HepG2 (cell line): ENCODE data around the gene SPSB2. TPM values are rescaled to one million over a fixed set of nuclear protein-coding genes. Genes with fewer than 3 reads are reported as not detected.

Source experiments
- ATAC-seq: fragments of 200-7000 bp; cut with Tn5 transposase; 3 replicates; pipeline ENCODE4 v1.9.1; 2020; ENCODE audit warnings: mild to moderate bottlenecking, moderate library complexity
- BruUV-seq: library from RNA; stranded (reverse); fragments of 400-500 nt; replicated peaks from 2 replicates; lab custom pipeline; 2021; lab: Mats Ljungman, UMichigan
- CTCF ChIA-PET: fragments of 300-600 bp; formaldehyde crosslinking; extraction: SDS; loops from one replicate; lab custom pipeline; 2021; ENCODE audit warnings: low total read pairs, inconsistent platforms, low intra/inter-chr PET ratio; lab: Yijun Ruan, JAX
- POLR2A ChIA-PET: fragments of 350-600 bp; sonication (Branson Sonifier 250); formaldehyde crosslinking; loops from one replicate; lab custom pipeline; 2020; ENCODE audit warnings: antibody characterized with exemption, inconsistent platforms; lab: Yijun Ruan, JAX
- DNase-seq: peaks from one replicate; pipeline ENCODE4 v3.0.0-alpha.2; 2015; ENCODE audit warnings: low spot score
- FAIRE-seq: peaks from 3 replicates; lab custom pipeline; 2011; peaks lifted over from hg19 to GRCh38; lab: Jason Lieb, UNC
- H2AFZ ChIP-seq: one replicate; pipeline ENCODE4 v1.6.1; 2011; ENCODE audit warnings: low read length, inconsistent platforms
- H3K27ac ChIP-seq: fragments of 300-600 bp; 3 replicates; pipeline ENCODE4 v1.8.0; 2011; ENCODE audit warnings: mixed run types, mild to moderate bottlenecking, mixed read lengths, low read length, inconsistent platforms; ENCODE audit not compliant: insufficient read depth; ENCODE audit errors: extremely low read length
- H3K27me3 ChIP-seq, 2 experiments: fragments of 200-600 bp in 1 of 2; 2 replicates in 1 of 2; 3 replicates in 1 of 2; pipeline versions ENCODE4 v1.6.0 to v1.8.0; 2011; ENCODE audit warnings: low read length in 2 of 2, mild to moderate bottlenecking in 2 of 2, moderate library complexity in 2 of 2, inconsistent platforms in 1 of 2; ENCODE audit not compliant: insufficient read depth in 2 of 2, control insufficient read depth in 1 of 2
- H3K36me3 ChIP-seq, 2 experiments: fragments of 200-600 bp in 1 of 2; replicated peaks in 1 of 2; 2 replicates in 1 of 2; 3 replicates in 1 of 2; pipeline versions ENCODE4 v1.5.1 to v1.8.0; 2011; ENCODE audit warnings: low read length in 2 of 2, inconsistent platforms in 1 of 2; ENCODE audit not compliant: insufficient read depth in 2 of 2, control insufficient read depth in 1 of 2
- H3K4me1 ChIP-seq: 2 replicates; pipeline ENCODE4 v1.5.1; 2012; ENCODE audit warnings: low read length, inconsistent platforms; ENCODE audit not compliant: insufficient read depth
- H3K4me2 ChIP-seq: 2 replicates; pipeline ENCODE4 v1.6.0; 2011; ENCODE audit warnings: low read depth, low read length, inconsistent platforms
- H3K4me3 ChIP-seq, 3 experiments: fragments of 200-600 bp in 1 of 3; sonication (generic), shearing (Covaris generic) in 1 of 3; replicated peaks in 1 of 3; 2 replicates each; pipeline ENCODE4 v1.5.1; 2011 to 2016; ENCODE audit warnings: low read length in 3 of 3, inconsistent platforms in 2 of 3, low read depth in 2 of 3, mild to moderate bottlenecking in 2 of 3, control low read depth in 1 of 3, mixed read lengths in 1 of 3; ENCODE audit not compliant: insufficient read depth in 1 of 3
- H3K79me2 ChIP-seq: one replicate; pipeline ENCODE4 v1.6.1; 2011; ENCODE audit warnings: low read length, inconsistent platforms; ENCODE audit not compliant: insufficient read depth
- H3K9ac ChIP-seq: 2 replicates; pipeline ENCODE4 v1.6.0; 2011; ENCODE audit warnings: mild to moderate bottlenecking, low read depth, low read length, inconsistent platforms; ENCODE audit not compliant: insufficient read depth
- H3K9me3 ChIP-seq: 2 replicates; pipeline ENCODE4 v1.5.1; 2012; ENCODE audit warnings: mild to moderate bottlenecking, low read length
- H4K20me1 ChIP-seq: 2 replicates; pipeline ENCODE4 v1.6.0; 2011; ENCODE audit warnings: inconsistent platforms, mild to moderate bottlenecking, low read length, moderate library complexity; ENCODE audit not compliant: insufficient read depth
- ARNT ChIP-seq: fragments of 450-650 bp; IDR thresholded peaks from 2 replicates; pipeline ENCODE4 v1.6.1; 2017
- HNRNPL ChIP-seq: fragments of 200-400 bp; formaldehyde crosslinking; IDR thresholded peaks from 2 replicates; pipeline ENCODE4 v1.6.1; 2017; ENCODE audit warnings: mild to moderate bottlenecking, low read depth, low read length
- IRF2 ChIP-seq: IDR thresholded peaks from 2 replicates; pipeline ENCODE4 v1.6.1; 2018; ENCODE audit warnings: missing genetic modification reagents, missing compliant biosample characterization
- KDM4B ChIP-seq: sonication (generic); formaldehyde crosslinking; IDR thresholded peaks from 2 replicates; pipeline ENCODE4 v1.4.0; 2020; ENCODE audit warnings: missing genetic modification reagents
- MBD4 ChIP-seq: IDR thresholded peaks from 2 replicates; pipeline ENCODE4 v1.6.1; 2012; ENCODE audit warnings: low read length, inconsistent platforms, borderline replicate concordance
- MTA1 ChIP-seq: sonication (generic); formaldehyde crosslinking; IDR thresholded peaks from 2 replicates; pipeline ENCODE4 v1.4.0; 2020; ENCODE audit warnings: missing genetic modification reagents, mild to moderate bottlenecking, borderline replicate concordance
- NR2F6 ChIP-seq, 2 experiments: IDR thresholded peaks; 2 replicates each; pipeline ENCODE4 v1.6.1; 2016; ENCODE audit warnings: antibody characterized with exemption in 1 of 2, mild to moderate bottlenecking in 1 of 2
- PHB2 ChIP-seq: fragments of 450-650 bp; IDR thresholded peaks from 2 replicates; pipeline ENCODE4 v1.6.1; 2018; ENCODE audit not compliant: partially characterized antibody
- TOPORS ChIP-seq: sonication (generic); formaldehyde crosslinking; IDR thresholded peaks from 2 replicates; pipeline ENCODE4 v1.8.0; 2023; ENCODE audit warnings: mild to moderate bottlenecking, missing genetic modification reagents
- ZKSCAN8 ChIP-seq: IDR thresholded peaks from 2 replicates; pipeline ENCODE4 v1.6.1; 2016; ENCODE audit warnings: borderline replicate concordance, missing genetic modification reagents, missing compliant biosample characterization
- ZNF547 ChIP-seq: sonication (generic); formaldehyde crosslinking; IDR thresholded peaks from 2 replicates; pipeline ENCODE4 v1.5.1; 2020; ENCODE audit warnings: mild to moderate bottlenecking, missing genetic modification reagents
- ZNF572 ChIP-seq: sonication (generic); formaldehyde crosslinking; IDR thresholded peaks from 2 replicates; pipeline ENCODE4 v1.5.1; 2020; ENCODE audit warnings: mild to moderate bottlenecking, missing genetic modification reagents
- ZNF616 ChIP-seq: sonication (generic); formaldehyde crosslinking; IDR thresholded peaks from 2 replicates; pipeline ENCODE4 v1.5.0; 2020; ENCODE audit warnings: low read depth, mild to moderate bottlenecking, missing genetic modification reagents
- WGBS: methylation state at CpG from one replicate; pipeline ENCODE4 v1.1.6; 2017; ENCODE audit warnings: low lambda C conversion rate; 5-methylcytosine and 5-hydroxymethylcytosine counted together
- in situ Hi-C: cut with HindIII; loops from 2 replicates; pipeline ENCODE4 v1.10.0; 2017; ENCODE audit warnings: low pct_unique_long_range_greater_than_20kb; ENCODE audit not compliant: extremely low pct_ligation_motif_present
- intact Hi-C: fragments of 100-400 bp; cut with micrococcal nuclease; formaldehyde crosslinking; loops from one replicate; pipeline ENCODE4 v1.10.0; 2022; ENCODE audit not compliant: unreplicated experiment
- polyA plus RNA-seq, 8 experiments: library from polyadenylated mRNA; depleted of rRNA in 3 of 8; stranded (reverse) in 7 of 8; unstranded in 1 of 8; fragments of >200 nt; fragmentation: Illumina TruSeq in 4 of 8; extraction: Trizol in 4 of 8; gene quantifications; 2 replicates each; pipeline versions ENCODE4 v1.2.1 to v1.2.3, GENCODE V29; 2011 to 2016; ENCODE audit warnings: low read depth in 4 of 8, missing spikeins in 1 of 8, mixed read lengths in 1 of 8; ENCODE audit not compliant: insufficient read depth in 1 of 8
- total RNA-seq, 5 experiments: library from RNA; depleted of rRNA; stranded (reverse); fragments of >200 nt; fragmentation: Illumina TruSeq; extraction: Trizol; gene quantifications; 2 replicates each; pipeline ENCODE4 v1.2.3, GENCODE V29; 2016; ENCODE audit warnings: low read depth in 1 of 5
- TF ChIP-seq, protein P1 (sequence below): sonication (generic); formaldehyde crosslinking; IDR thresholded peaks from 2 replicates; pipeline ENCODE4 v1.5.1; 2020; ENCODE audit warnings: missing genetic modification reagents, mild to moderate bottlenecking, borderline replicate concordance
- TF ChIP-seq, protein P2 (sequence below): sonication (generic); formaldehyde crosslinking; IDR thresholded peaks from 2 replicates; pipeline ENCODE4 v1.5.1; 2020; ENCODE audit warnings: mild to moderate bottlenecking, missing genetic modification reagents
- TF ChIP-seq, protein P3 (sequence below): sonication (generic); formaldehyde crosslinking; IDR thresholded peaks from 2 replicates; pipeline ENCODE4 v1.8.1; 2023; ENCODE audit warnings: mild to moderate bottlenecking, moderate library complexity, missing genetic modification reagents
- TF ChIP-seq, protein P4 (sequence below): IDR thresholded peaks from 2 replicates; pipeline ENCODE4 v1.6.1; 2016

SPSB2 gene
- total and polyA plus RNA-seq, 2 of the 13 experiments (the other 11 are each of a cell fraction or from before 2014, with no cell fraction given), result 2.0 to 6.2 TPM

DNA sequence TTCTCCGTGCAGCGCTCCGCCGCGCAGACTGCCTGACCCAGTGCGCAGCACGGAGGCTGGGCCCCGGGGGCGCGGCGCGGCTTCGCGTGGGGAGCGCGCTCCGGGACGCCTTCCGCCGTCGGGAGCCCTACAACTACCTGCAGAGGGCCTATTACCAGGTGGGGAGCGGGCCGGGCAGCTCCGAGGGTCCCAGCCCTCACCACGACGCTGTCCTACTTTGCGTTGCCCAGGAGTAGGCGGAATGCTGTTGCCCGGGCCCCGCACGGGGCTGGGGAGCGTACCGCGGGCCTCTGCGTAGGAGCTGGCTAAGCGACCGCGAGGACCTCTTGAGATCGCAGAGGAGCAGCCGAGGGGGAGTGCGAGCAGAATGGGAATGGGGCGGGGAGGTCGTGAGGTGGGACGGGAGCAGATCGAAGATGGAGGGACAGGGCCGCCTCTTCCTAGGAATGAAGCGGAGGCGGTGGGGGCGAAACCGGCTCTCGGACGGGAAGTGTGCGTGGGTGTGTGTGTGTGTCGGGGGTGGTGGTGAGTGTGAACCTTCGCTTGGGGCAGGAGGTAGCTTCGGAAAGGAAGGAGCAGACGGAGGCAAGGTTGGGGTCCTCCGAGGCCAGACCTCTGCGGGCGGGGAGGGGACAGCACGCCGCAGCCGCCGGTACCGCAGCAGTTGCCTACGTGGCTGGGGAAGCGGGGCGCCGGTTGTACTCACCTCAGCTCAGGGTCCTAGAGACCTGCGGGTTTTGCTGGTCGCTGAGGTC lies 44.1 kb downstream of the SPSB2 start:
- peak; percentile 69 for ATAC-seq
- intact Hi-C loops, result loop anchor here (1.0 to 10.0 kb wide), 2 partner anchors 94 to 214 kb away; no protein-coding TSS in a partner anchor
- TSS peak; percentile 78 for BruUV-seq
- in situ Hi-C loops, result loop anchor here (5.0 kb wide), 1 partner anchor 77 kb away; the partner anchor contains the start of gene MLF2
- Histone ChIP-seq H3K4me1 (peaks cover 24% of the 10 kb centered on the region), H4K20me1 (no peaks in the 10 kb centered on the region), H3K36me3 (peaks cover 13 to 21% of the 10 kb centered on the region in 2 experiments; a peak in 4 of 5 replicates), H3K9me3 (no peaks in the 10 kb centered on the region), H2AFZ (no peak overlapping the region), H3K4me3 (peak overlapping the region; percentile 82 to 100 (median 86)), H3K27me3 (no peaks in the 10 kb centered on the region), H3K27ac (peak overlapping the region; percentile 86), H3K9ac (peak overlapping the region; percentile 97), H3K4me2 (peak overlapping the region; percentile 85), H3K79me2 (peaks cover 16% of the 10 kb centered on the region)
- CTCF ChIA-PET, result no interaction called here
- FAIRE-seq, result no peak
- DNase-seq, result no peak
- WGBS, result 1% methylated on average over 32 of the region's 71 CpGs
- POLR2A ChIA-PET, result interaction anchor here (1.3 to 4.7 kb wide), 7 partner anchors 23 to 215 kb away, joined by 3 to 20 read pairs (median 8); partner anchors contain the start of genes CDCA3, COPS7A, MLF2 and PTMS
- TF ChIP-seq, protein P1, sequence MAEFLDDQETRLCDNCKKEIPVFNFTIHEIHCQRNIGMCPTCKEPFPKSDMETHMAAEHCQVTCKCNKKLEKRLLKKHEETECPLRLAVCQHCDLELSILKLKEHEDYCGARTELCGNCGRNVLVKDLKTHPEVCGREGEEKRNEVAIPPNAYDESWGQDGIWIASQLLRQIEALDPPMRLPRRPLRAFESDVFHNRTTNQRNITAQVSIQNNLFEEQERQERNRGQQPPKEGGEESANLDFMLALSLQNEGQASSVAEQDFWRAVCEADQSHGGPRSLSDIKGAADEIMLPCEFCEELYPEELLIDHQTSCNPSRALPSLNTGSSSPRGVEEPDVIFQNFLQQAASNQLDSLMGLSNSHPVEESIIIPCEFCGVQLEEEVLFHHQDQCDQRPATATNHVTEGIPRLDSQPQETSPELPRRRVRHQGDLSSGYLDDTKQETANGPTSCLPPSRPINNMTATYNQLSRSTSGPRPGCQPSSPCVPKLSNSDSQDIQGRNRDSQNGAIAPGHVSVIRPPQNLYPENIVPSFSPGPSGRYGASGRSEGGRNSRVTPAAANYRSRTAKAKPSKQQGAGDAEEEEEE, result no peak
- TF ChIP-seq PHB2 (no peak), NR2F6 (IDR thresholded peaks at IDR 0.05) (no peak), NR2F6 (CRISPR knock-in tag; IDR thresholded peaks at IDR 0.05) (no peak), HNRNPL (0 out of 2 replicates have a peak, but pooled peaks have one; percentile 42), TOPORS (CRISPR knock-in tag) (no peak), ZNF547 (peak; percentile 85), ARNT (no peak), KDM4B (CRISPR knock-in tag) (no peak; the same call in 1 of the 2 replicates), ZNF572 (CRISPR knock-in tag) (no peak), IRF2 (CRISPR knock-in tag) (no peak), ZKSCAN8 (CRISPR knock-in tag) (no peak), MBD4 (no peak), MTA1 (CRISPR knock-in tag) (no peak), ZNF616 (CRISPR knock-in tag) (0 out of 2 replicates have a peak, but pooled peaks have one; percentile 40)
- TF ChIP-seq, protein P2, sequence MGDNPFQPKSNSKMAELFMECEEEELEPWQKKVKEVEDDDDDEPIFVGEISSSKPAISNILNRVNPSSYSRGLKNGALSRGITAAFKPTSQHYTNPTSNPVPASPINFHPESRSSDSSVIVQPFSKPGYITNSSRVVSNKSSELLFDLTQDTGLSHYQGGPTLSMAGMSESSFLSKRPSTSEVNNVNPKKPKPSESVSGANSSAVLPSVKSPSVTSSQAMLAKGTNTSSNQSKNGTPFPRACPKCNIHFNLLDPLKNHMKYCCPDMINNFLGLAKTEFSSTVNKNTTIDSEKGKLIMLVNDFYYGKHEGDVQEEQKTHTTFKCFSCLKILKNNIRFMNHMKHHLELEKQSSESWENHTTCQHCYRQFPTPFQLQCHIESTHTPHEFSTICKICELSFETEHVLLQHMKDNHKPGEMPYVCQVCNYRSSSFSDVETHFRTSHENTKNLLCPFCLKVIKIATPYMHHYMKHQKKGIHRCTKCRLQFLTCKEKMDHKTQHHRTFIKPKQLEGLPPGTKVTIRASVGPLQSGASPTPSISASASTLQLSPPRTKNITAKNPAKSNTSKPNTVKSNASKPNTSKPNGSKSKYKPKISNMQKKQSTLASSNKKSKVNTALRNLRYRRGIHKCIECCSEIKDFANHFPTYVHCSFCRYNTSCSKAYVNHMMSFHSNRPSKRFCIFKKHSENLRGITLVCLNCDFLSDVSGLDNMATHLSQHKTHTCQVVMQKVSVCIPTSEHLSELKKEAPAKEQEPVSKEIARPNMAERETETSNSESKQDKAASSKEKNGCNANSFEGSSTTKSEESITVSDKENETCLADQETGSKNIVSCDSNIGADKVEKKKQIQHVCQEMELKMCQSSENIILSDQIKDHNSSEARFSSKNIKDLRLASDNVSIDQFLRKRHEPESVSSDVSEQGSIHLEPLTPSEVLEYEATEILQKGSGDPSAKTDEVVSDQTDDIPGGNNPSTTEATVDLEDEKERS (CRISPR knock-in tag), result no peak
- TF ChIP-seq, protein P3, sequence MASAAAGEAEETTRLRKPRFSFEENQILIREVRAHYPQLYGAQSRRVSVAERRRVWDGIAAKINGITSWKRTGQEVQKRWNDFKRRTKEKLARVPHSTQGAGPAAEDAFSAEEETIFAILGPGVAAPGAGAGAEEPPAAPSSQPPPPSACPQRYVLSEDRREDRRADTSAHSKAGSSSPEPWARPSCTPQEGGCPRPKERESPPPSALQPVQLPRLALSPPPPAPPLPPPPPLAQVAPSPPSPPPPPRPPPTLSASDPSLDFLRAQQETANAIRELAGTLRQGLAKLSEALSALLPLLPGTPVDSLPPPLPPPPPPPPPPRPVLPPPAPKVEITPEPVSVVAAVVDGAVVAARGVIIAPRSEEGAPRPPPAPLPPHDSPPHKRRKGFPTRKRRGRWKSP (CRISPR knock-in tag), result no peak; the same call in 1 of the 2 replicates
- TF ChIP-seq, protein P4, sequence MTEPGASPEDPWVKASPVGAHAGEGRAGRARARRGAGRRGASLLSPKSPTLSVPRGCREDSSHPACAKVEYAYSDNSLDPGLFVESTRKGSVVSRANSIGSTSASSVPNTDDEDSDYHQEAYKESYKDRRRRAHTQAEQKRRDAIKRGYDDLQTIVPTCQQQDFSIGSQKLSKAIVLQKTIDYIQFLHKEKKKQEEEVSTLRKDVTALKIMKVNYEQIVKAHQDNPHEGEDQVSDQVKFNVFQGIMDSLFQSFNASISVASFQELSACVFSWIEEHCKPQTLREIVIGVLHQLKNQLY (CRISPR knock-in tag), result no peak
